GM19238 (cell line): Measurements from ENCODE around the gene SECTM1.
A peak's percentile ranks its signal among the peaks of the same experiment; 100 is the strongest.
"Not testable (repeated sequence)": the region's sequence is repeated elsewhere in the genome, so short reads cannot be mapped to it uniquely, and the experiment has no call there.

Experiments used
- DNase-seq: peaks from one replicate; pipeline ENCODE4 v3.0.0; 2011; ENCODE audit warnings: low spot score; ENCODE audit not compliant: insufficient read length

SECTM1 gene

GRCh38 chr17:82348866-82349265 is 15.3 kb upstream of the SECTM1 start:
- DNase-seq: no peak

GRCh38 chr17:82348434-82348833 is 14.9 kb upstream of the SECTM1 start:
- DNase-seq: no peak

GRCh38 chr17:82347994-82348393 is 14.4 kb upstream of the SECTM1 start:
- DNase-seq: not testable (repeated sequence)

- no peak for DNase-seq
Measured at GRCh38 chr17:82346342-82347300, 13.1 kb upstream of the SECTM1 start.

- DNase-seq: no peak
Measured at GRCh38 chr17:82345151-82345976, 11.8 kb upstream of the SECTM1 start.

- DNase-seq: no peak
Measured at GRCh38 chr17:82344175-82344907, 10.8 kb upstream of the SECTM1 start.

GRCh38 chr17:82343560-82343959 is 10.0 kb upstream of the SECTM1 start:
- no peak for DNase-seq

GRCh38 chr17:82342361-82343079 is 9.0 kb upstream of the SECTM1 start:
- DNase-seq: no peak

- DNase-seq: no peak
Measured at GRCh38 chr17:82339634-82340580, 6.3 kb upstream of the SECTM1 start.

GRCh38 chr17:82338858-82339633 is 5.5 kb upstream of the SECTM1 start:
- DNase-seq: no peak

- peak; percentile 54 for DNase-seq
Measured at GRCh38 chr17:82334622-82335394, 1.2 kb upstream of the SECTM1 start.

- no peak for DNase-seq
Measured at GRCh38 chr17:82334204-82334621, 647 bp upstream of the SECTM1 start.

- DNase-seq: no peak
Measured at GRCh38 chr17:82332669-82333278, 792 bp downstream of the SECTM1 start.

- no peak for DNase-seq
Measured at GRCh38 chr17:82331345-82331939, 2.1 kb downstream of the SECTM1 start.

GRCh38 chr17:82330322-82331239 is 3.0 kb downstream of the SECTM1 start:
- DNase-seq: no peak

GRCh38 chr17:82329683-82330321 is 3.8 kb downstream of the SECTM1 start:
- no peak for DNase-seq
